ENCODE results near the gene CRYGB.
"Not testable (repeated sequence)": the region's sequence is repeated elsewhere in the genome, so short reads cannot be mapped to it uniquely, and the experiment has no call there.

CRYGB gene

GRCh38 chr2:208147008-208147407, 1.1 kb upstream of the CRYGB start:
- CTCF ChIA-PET = no interaction called here
- TF ChIP-seq, protein P1, sequence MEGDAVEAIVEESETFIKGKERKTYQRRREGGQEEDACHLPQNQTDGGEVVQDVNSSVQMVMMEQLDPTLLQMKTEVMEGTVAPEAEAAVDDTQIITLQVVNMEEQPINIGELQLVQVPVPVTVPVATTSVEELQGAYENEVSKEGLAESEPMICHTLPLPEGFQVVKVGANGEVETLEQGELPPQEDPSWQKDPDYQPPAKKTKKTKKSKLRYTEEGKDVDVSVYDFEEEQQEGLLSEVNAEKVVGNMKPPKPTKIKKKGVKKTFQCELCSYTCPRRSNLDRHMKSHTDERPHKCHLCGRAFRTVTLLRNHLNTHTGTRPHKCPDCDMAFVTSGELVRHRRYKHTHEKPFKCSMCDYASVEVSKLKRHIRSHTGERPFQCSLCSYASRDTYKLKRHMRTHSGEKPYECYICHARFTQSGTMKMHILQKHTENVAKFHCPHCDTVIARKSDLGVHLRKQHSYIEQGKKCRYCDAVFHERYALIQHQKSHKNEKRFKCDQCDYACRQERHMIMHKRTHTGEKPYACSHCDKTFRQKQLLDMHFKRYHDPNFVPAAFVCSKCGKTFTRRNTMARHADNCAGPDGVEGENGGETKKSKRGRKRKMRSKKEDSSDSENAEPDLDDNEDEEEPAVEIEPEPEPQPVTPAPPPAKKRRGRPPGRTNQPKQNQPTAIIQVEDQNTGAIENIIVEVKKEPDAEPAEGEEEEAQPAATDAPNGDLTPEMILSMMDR (conservative IDR thresholded peaks at IDR 0.05; ENCODE audit: low read depth) = no peak
- DNase-seq (ENCODE audit: low spot score) = no peak
- POLR2A ChIA-PET (ENCODE audit: low non-redundant PET) = no interaction called here
- H3K27ac ChIP-seq = no peak overlapping the region

DNA sequence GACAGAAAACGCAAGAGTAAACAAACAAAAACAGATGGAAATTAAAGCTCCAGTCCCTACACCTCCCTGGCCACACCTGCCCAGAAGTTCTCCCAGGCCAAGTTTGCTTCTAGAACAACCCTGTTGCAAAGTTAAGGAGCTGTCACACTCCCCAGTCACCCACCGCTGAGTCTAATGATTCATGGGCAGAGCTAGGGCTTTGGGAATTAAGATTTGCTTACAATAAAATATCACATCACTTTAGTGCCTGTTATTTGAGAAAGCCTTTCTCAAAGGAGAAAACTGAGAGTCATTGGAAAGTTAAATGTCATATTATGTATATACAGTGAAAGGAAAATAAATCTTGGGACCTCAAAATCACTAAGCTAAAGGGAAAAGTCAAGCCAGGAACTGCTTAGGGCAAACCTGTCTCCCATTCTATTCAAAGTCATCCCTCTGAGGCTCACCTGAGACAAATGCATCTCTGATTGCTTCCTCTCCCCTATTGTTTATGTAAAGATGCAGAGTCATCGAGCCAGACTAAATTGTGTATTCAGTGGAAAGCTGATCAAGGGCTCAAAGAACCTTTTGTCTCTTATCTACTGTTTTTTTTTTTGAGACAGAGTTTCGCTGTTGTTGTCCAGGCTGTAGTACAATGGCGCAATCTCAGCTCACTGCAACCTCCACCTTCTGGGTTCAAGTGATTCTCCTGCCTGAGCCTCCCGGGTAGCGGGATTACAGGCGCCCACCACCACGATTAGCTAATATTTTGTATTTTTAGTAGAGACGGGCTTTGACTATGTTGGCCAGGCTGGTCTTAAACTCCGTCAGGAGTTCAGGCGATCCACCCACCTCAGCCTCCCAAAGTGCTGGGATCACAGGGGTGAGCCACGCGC, 2.8 kb downstream of the CRYGB start:
- TF ChIP-seq, protein P1 (conservative IDR thresholded peaks at IDR 0.05; ENCODE audit: low read depth) = no peak
- DNase-seq (ENCODE audit: low spot score) = no peak
- ChIA-PET CTCF (interaction anchor here (0.6 kb wide), 3 partner anchors 13 to 1685 kb away, joined by 3 to 4 read pairs (median 3); no protein-coding TSS in a partner anchor), POLR2A (ENCODE audit: low non-redundant PET) (no interaction called here)
- no peak overlapping the region for H3K27ac ChIP-seq

GRCh38 chr2:208142240-208142924, 3.6 kb downstream of the CRYGB start:
- no peak for DNase-seq (ENCODE audit: low spot score)
- CTCF ChIA-PET = interaction anchor here (0.6 kb wide), 1 partner anchor 251 kb away, joined by 4 read pairs; no protein-coding TSS in a partner anchor
- TF ChIP-seq, protein P1 (conservative IDR thresholded peaks at IDR 0.05; ENCODE audit: low read depth) = no peak
- H3K27ac ChIP-seq = no peak overlapping the region
- POLR2A ChIA-PET (ENCODE audit: low non-redundant PET) = no interaction called here

DNA sequence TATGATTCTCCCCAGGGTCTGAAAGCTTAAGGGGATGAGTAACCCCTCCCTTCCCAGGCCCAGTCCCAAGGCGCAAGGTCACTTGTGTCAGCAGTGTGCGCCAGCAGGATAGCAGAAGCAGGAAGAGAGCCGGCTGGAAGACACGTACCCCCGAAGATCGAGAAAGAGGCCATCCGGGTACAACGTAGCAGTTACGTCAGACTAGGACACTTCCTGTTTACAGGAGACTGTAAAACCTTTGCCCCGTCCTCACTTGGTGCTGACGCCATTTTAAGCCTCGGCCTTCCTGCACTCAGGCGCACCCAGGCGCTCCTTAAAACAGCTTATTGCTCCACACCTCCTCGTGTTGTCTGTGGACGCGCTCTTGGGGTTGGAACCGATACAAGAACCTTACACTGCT, 6.5 kb downstream of the CRYGB start:
- ChIA-PET POLR2A (ENCODE audit: low non-redundant PET) (no interaction called here), CTCF (interaction anchor here (0.7 kb wide), 1 partner anchor 115 kb away, joined by 4 read pairs; no protein-coding TSS in a partner anchor)
- no peak overlapping the region for H3K27ac ChIP-seq
- TF ChIP-seq, protein P1 (conservative IDR thresholded peaks at IDR 0.05; ENCODE audit: low read depth) = no peak
- DNase-seq (ENCODE audit: low spot score) = no peak

- H3K27ac ChIP-seq; POLR2A ChIA-PET (ENCODE audit: low non-redundant PET); DNase-seq (ENCODE audit: low spot score); CTCF ChIA-PET: not testable (repeated sequence)
Measured at GRCh38 chr2:208138334-208138733, 7.6 kb downstream of the CRYGB start.

DNA sequence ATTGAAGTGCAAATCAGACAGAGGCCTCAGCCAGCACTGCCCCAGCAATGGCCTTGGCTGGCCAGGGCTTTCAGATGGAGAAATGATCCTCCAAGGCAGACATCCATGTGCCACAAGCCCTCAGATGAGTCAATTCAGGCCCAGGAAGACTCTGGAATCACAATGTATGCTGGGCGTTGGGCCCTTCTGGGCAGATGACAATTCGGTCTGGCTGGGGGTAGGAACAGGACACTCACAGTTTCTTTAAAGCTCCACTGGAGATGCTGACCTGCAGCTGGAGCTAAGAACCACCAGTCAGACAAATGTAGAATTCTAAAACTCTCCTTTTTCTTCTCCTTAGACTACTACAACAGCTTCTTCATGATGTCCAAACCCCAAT, 9.3 kb downstream of the CRYGB start:
- no peak overlapping the region for H3K27ac ChIP-seq
- TF ChIP-seq, protein P1 (conservative IDR thresholded peaks at IDR 0.05; ENCODE audit: low read depth) = no peak
- ChIA-PET CTCF (no interaction called here), POLR2A (ENCODE audit: low non-redundant PET) (no interaction called here)
- DNase-seq (ENCODE audit: low spot score) = no peak

All from RWPE1 (cell line).